ENCODE results near the gene ODAPH.
A peak's percentile ranks its signal among the peaks of the same experiment; 100 is the strongest.

Gene ODAPH

GRCh38 chr4:75514131-75514948 lies 41.5 kb upstream of the ODAPH start, which contains the start of the genes RCHY1 and THAP6:
Gene RCHY1, minus strand, starts transcription at chr4:75514403. Its CDS starts 117 bp downstream, at chr4:75514286.
Gene THAP6, plus strand, starts transcription at chr4:75514473. Its CDS starts 980 bp downstream, at chr4:75515453.
- TF ChIP-seq FOXM1 (IDR thresholded peaks at IDR 0.05; ENCODE audit: borderline replicate concordance, low read depth) = no peak; the same call in 1 of the 2 replicates
- TF ChIP-seq CEBPB (IDR thresholded peaks at IDR 0.05) = no peak
- peak; percentile 57 for TF ChIP-seq MAX (IDR thresholded peaks at IDR 0.05)
- no peak for TF ChIP-seq NFIC (IDR thresholded peaks at IDR 0.05)
- TF ChIP-seq TCF12 (IDR thresholded peaks at IDR 0.05; ENCODE audit: low read depth) = no peak
- peak; percentile 97 for TF ChIP-seq TAF1 (IDR thresholded peaks at IDR 0.05; ENCODE audit: low read depth)
- TF ChIP-seq EGR1 (IDR thresholded peaks at IDR 0.05) = peak; percentile 42; the same call in 1 of the 2 replicates
- no peak for TF ChIP-seq ZBTB7A (IDR thresholded peaks at IDR 0.05; ENCODE audit: low read depth)
- TF ChIP-seq, protein P1, sequence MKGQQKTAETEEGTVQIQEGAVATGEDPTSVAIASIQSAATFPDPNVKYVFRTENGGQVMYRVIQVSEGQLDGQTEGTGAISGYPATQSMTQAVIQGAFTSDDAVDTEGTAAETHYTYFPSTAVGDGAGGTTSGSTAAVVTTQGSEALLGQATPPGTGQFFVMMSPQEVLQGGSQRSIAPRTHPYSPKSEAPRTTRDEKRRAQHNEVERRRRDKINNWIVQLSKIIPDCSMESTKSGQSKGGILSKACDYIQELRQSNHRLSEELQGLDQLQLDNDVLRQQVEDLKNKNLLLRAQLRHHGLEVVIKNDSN (IDR thresholded peaks at IDR 0.05) = peak; percentile 99
- no peak for TF ChIP-seq EP300 (IDR thresholded peaks at IDR 0.05; ENCODE audit: borderline replicate concordance)
- peak; percentile 49 for TF ChIP-seq CREB1 (IDR thresholded peaks at IDR 0.05; ENCODE audit: low read depth)
- TF ChIP-seq TEAD4 (IDR thresholded peaks at IDR 0.05) = peak; percentile 94
- TF ChIP-seq RAD21 (IDR thresholded peaks at IDR 0.05; ENCODE audit: low read depth) = no peak
- TF ChIP-seq, protein P2, sequence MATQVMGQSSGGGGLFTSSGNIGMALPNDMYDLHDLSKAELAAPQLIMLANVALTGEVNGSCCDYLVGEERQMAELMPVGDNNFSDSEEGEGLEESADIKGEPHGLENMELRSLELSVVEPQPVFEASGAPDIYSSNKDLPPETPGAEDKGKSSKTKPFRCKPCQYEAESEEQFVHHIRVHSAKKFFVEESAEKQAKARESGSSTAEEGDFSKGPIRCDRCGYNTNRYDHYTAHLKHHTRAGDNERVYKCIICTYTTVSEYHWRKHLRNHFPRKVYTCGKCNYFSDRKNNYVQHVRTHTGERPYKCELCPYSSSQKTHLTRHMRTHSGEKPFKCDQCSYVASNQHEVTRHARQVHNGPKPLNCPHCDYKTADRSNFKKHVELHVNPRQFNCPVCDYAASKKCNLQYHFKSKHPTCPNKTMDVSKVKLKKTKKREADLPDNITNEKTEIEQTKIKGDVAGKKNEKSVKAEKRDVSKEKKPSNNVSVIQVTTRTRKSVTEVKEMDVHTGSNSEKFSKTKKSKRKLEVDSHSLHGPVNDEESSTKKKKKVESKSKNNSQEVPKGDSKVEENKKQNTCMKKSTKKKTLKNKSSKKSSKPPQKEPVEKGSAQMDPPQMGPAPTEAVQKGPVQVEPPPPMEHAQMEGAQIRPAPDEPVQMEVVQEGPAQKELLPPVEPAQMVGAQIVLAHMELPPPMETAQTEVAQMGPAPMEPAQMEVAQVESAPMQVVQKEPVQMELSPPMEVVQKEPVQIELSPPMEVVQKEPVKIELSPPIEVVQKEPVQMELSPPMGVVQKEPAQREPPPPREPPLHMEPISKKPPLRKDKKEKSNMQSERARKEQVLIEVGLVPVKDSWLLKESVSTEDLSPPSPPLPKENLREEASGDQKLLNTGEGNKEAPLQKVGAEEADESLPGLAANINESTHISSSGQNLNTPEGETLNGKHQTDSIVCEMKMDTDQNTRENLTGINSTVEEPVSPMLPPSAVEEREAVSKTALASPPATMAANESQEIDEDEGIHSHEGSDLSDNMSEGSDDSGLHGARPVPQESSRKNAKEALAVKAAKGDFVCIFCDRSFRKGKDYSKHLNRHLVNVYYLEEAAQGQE (IDR thresholded peaks at IDR 0.05; ENCODE audit: low read depth) = no peak
- TF ChIP-seq YY1 (IDR thresholded peaks at IDR 0.05; ENCODE audit: low read depth) = peak; percentile 96

DNA sequence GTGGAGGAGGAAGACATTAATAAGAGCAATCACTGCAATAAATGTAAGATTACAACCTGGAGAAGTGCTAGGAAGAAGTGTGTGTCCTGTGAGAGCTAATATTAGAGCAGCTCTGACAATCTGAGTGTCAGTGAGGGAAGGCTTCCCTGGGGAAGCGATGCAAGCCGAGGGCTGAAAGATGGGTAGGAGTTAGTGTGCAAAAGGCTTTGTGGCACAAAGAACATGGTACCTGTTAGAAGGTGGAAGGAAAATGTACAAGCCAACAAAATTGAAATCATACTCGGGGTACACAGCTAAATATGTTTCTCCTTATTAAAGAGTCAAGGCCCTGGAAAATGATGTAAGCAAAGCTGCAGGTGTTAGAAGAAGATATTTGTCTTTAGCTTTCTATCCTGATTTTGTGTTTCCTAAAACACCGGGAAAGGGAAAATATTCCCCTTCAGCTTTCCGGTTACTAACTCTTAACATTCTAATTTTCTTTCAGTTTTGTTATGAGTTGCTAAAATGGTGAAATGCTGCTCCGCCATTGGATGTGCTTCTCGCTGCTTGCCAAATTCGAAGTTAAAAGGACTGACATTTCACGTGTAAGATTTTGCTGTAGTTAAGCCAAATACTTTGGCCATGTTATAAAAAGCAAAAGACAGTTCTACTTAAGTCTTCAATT lies 40.8 kb upstream of the ODAPH start:
- TF ChIP-seq TAF1 (IDR thresholded peaks at IDR 0.05; ENCODE audit: low read depth) (no peak), CEBPB (IDR thresholded peaks at IDR 0.05) (no peak), YY1 (IDR thresholded peaks at IDR 0.05; ENCODE audit: low read depth) (no peak), EP300 (IDR thresholded peaks at IDR 0.05; ENCODE audit: borderline replicate concordance) (no peak), FOXM1 (IDR thresholded peaks at IDR 0.05; ENCODE audit: borderline replicate concordance, low read depth) (no peak), TEAD4 (IDR thresholded peaks at IDR 0.05) (no peak), TCF12 (IDR thresholded peaks at IDR 0.05; ENCODE audit: low read depth) (no peak), EGR1 (IDR thresholded peaks at IDR 0.05) (no peak)
- TF ChIP-seq, protein P2 (IDR thresholded peaks at IDR 0.05; ENCODE audit: low read depth) = no peak
- TF ChIP-seq, protein P1 (IDR thresholded peaks at IDR 0.05) = no peak

GRCh38 chr4:75516144-75516543 lies 39.7 kb upstream of the ODAPH start:
- TF ChIP-seq CREB1 (IDR thresholded peaks at IDR 0.05; ENCODE audit: low read depth) = no peak
- TF ChIP-seq TAF1 (IDR thresholded peaks at IDR 0.05; ENCODE audit: low read depth) = no peak
- no peak for TF ChIP-seq FOXM1 (IDR thresholded peaks at IDR 0.05; ENCODE audit: borderline replicate concordance, low read depth)
- TF ChIP-seq, protein P2 (IDR thresholded peaks at IDR 0.05; ENCODE audit: low read depth) = no peak
- TF ChIP-seq EGR1 (IDR thresholded peaks at IDR 0.05) = no peak
- TF ChIP-seq RAD21 (IDR thresholded peaks at IDR 0.05; ENCODE audit: low read depth) = no peak
- TF ChIP-seq TEAD4 (IDR thresholded peaks at IDR 0.05) = no peak
- TF ChIP-seq, protein P1 (IDR thresholded peaks at IDR 0.05) = no peak
- TF ChIP-seq TCF12 (IDR thresholded peaks at IDR 0.05; ENCODE audit: low read depth) = no peak
- TF ChIP-seq NFIC (IDR thresholded peaks at IDR 0.05) = no peak
- TF ChIP-seq ZBTB7A (IDR thresholded peaks at IDR 0.05; ENCODE audit: low read depth) = no peak
- TF ChIP-seq EP300 (IDR thresholded peaks at IDR 0.05; ENCODE audit: borderline replicate concordance) = no peak
- no peak for TF ChIP-seq CEBPB (IDR thresholded peaks at IDR 0.05)

Data from Ishikawa (cell line).